ENCODE measurements around the gene SSU72.
"Not testable (repeated sequence)": the region's sequence is repeated elsewhere in the genome, so short reads cannot be mapped to it uniquely, and the experiment has no call there.

The SSU72 gene

DNA sequence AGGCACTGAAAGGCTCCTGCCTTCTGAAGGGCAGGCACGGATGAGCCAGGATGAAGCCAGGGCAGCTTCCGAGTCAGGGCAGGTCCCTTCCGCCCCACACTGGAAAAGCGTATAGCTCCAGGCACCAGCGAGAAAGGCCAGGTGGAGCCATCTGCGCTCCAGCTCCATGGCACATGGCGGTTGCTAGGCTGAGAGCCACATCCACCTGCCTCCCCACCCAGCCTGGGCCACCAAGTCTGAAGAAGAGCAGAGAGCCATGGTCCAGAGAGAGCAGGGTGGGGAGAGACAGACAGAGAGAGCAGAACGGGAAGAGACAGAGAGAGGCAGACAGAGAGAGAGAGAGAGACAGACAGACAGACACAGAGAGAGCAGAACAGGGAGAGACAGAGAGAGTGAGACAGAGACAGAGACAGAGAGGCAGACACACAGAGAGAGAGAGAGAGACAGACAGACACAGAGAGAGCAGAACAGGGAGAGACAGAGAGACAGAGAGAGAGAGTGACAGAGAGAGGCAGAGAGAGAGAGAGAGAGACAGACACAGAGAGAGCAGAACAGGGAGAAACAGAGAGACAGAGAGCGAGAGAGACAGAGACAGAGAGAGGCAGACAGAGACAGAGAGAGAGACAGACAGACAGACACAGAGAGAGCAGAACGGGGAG lies 20.1 kb upstream of the SSU72 start:
- DNase-seq = no peak

DNA sequence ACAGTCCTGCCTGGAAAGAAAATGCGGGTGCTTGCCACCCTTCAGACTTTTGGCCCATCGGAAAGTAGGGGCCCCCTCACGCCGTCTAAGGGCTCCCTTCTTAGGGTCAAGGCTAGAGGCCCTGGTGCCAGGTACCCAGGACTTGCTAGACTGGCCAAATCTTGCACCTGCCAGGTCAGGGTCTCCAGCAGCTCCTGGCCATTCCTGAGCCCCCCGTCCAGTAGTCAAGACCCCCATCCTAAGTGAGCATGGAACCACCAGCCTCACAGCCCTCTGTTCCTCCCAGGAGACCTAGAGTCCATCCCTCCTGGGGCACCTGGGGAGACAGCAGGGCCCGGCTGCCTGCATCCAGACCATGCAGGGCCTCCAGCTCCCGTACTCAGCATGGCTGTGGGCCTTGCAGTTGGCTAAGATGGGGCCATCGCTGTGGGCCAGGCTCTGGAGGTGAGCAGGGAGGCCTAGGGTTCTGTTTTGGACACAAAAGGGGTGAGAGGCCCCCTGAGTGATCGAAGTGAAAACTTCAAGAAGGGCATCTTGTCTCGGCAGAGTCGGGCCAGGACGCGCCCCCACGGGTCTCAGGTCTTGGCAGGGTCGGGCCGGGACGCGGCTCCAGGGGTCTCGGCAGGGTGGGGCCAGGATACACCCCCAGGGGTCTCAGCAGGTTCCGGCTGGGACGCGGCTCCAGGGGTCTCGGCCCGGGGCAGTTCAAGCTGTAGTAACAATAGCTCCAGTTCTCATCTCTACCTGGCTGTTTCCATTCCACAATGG lies 19.4 kb upstream of the SSU72 start:
- no peak for DNase-seq

DNA sequence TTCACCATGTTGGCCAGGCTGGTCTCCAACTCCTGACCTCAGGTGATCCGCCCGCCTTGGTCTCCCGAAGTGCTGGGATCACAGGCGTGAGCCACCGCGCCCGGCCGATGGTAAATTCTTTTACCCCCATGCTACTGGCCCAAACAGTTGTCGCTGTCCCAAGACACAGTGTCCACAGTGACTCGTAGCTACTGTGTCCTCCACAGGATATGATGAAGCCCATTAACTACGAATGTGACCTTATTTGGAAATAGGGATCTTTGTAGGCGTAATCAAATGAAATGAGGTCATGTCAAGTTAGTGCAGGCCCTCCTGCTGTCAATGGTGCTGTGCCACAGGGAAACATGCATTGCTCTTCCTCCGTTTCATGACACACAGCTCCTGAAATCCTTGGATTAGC lies 16.8 kb upstream of the SSU72 start:
- DNase-seq = no peak

DNA sequence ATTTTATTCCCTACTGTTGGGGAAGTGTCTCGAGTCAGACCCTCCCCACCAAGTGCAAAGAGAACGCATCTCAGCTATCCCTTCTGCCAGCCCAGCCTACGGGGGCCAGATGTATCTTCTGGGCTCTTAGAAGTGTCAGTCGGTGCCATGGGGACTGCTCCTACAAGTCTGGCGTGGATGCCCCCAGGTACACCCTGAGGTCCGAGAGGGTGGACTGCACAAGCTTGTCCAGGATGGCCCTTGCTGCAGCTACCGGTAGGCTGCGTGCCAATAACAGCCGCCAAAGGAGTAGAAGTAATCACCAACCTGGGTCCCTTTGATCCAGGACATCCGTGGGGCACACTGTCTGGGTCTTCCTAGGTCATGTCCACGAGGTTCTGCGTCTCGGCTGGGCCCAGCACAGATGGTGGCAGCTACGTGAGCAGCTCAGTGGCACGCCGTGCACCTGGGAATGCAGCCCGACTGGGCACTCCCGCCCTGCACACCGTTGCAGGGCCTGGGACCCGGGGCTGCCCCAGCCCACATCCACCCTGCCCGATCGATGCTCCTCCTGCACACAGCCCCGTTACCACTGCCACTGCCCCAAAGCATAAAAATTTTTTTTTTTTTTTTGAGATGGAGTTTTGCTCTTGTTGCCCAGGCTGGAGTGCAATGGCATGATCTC lies 8.8 kb upstream of the SSU72 start:
- no peak for DNase-seq

DNA sequence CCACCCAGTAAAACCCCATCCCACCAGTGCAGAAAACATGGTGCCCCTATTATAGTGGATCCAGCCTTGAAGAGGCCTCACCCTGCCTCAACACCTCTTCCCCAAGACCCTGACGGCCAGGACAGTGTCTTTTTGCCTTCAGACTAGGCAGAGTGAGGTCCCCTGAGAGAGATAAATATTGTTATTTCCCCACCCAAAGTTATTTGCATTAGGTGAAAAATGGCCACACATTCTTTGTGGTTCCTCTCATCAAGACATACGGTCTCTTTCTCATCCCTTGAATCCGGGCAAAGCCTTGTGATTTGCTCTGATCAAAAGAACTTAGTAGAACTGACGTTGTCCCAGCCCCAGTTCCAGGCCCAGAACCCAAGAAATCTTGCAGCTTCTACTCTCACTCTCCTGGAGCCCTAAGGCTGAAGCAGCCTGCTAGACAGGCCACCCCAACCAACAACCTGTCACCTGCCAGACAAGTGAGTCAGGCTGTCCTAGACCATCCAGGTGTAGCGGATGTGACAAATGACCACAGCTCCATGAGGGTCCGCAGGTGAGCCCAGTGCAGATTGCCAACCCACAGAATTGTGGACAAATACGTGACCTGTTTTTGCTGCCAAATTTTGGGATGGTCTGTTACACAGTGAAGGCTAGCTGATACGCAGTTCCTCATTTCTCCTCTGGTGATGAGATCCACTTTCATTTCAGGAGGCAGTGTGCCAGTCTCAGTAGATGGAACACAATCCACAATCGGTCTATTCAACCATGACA lies 8.1 kb upstream of the SSU72 start:
- DNase-seq = no peak

DNA sequence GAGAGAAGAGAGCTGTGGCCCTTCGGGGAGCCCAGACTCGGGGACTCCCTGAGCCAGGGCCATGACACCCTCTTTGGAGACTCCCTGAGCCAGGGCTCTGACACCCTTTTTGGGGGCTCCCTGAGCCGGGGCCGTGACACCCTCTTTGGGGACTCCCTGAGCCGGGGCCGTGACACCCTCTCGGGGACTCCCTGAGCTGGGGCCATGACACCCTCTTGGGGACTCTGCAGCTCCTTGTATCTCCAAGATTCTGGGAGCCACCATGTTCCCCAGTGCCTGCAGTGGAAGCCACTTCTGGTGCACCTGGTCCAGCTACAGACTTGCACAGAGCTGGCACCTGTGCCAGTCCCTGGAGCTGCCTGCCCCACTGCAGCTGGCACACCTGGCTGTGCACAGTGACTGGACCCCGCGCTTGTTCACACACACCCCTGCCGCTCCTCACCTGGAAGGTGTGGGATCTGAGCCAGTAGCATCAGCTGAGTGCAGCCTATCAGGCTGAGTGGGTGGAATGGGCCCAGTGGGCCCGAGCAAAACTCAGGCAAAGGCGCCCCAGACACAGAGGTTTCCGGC lies 3.8 kb upstream of the SSU72 start:
- no peak for DNase-seq

DNA sequence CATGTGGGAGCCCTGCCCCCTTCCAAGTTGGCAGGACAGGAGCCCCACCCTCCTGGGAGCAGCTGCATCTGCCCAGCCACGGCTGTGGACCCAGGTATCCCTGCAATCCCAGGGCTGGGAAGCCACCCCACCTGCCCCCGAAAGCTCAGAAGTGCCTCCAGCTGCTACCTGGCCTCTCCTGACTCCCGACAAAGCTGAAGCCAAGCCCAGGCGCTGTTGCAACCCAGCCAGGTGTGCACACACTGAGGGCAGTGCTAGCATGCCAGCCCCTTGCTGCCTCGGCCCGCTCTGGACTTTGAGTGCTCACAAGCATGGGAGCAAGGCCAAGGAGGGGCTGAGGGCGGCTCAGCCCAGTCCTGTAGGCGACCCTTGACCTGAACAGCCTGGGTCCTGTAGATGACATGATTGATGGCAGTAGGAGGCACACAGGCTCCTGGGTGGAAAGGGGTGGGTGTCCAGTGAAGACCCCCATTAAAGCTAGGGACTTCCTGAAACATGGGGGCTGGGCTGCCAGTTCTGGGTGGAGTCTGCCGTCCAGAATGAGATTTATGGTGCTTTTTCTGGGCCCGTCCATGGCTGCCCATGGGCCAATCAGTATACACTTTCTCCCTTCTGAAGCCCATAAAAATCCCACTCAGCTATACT lies 2.8 kb upstream of the SSU72 start:
- no peak for DNase-seq

DNA sequence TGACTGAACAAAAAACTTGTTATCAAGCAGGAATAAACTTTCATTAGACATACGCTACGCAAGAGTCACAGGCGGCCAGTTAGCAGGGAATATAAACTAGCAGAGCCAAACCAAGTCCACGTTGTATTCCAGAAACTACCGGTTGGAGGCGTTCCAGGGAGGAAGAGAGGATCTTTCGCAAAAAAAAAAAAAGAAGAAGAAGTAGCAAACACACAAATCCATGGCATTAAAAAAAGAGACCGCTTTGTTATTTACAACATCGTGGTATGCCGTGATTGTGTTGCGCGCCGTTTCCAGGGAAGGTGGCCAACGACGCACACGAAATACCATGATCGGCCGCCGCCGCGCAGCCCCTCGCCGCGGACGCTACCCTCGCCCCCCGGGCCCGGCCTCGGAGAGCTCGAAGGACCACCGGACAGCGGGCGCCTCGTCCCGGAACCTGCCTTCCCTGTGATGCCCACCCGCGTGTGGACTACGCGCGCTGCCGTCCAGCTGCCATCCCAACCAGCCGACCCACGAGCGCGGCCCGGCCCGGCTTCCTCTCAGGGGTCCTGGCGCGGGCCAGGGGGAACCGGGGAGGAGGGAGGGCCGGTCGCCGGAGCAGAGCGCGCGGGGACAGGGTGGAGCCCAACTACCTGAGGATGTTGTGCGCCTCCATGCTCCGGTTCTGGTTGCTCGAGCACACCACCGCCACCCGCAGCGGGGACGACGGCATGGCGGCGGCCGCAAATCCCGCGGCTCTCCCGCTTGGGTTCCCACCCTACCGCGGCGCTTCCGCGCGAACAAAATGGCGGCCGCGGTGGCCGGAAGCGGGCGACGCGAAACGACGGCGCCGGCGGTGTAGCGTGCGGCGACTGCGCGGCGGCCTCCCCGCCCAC lies 581 bp downstream of the SSU72 start:
- peak; percentile 61 for DNase-seq

DNA sequence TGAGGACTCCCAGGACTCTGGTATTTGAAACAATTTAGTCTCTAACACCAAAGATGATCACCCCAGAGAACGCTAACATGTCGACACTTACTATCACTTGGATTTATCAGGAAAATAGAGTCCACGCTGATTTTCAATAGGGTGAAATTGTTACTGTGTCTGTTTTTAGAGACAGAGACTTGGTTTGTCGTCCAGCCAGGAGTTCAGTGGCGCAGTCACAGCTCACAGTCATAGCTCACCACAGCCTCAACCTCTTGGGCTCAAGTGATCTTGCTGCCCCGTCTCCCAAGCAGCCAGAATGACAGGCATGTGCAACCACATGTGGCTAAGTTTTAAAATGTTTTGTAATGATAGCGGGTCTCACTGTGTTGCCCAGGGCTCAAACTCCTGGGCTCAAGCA lies 5.3 kb downstream of the SSU72 start:
- DNase-seq = no peak

DNA sequence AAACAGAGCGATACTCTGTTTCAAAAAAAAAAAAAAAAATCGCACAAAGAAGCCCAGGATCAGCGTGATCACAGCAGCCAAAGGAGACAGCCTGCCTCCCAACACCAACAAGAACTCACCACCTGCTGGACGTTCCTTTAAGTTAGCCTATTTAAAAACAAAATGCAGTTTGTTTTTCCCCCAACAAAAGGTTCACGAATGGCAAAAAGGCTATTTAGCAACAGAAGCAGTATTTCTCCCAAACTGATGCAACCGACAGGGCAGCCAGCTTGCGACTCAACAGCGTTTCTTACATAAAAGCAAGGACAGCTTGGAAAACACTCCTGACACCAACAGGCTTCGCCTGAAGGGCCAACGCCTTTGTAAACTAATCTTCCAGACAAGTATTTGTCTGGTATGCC lies 6.8 kb downstream of the SSU72 start:
- no peak for DNase-seq

DNA sequence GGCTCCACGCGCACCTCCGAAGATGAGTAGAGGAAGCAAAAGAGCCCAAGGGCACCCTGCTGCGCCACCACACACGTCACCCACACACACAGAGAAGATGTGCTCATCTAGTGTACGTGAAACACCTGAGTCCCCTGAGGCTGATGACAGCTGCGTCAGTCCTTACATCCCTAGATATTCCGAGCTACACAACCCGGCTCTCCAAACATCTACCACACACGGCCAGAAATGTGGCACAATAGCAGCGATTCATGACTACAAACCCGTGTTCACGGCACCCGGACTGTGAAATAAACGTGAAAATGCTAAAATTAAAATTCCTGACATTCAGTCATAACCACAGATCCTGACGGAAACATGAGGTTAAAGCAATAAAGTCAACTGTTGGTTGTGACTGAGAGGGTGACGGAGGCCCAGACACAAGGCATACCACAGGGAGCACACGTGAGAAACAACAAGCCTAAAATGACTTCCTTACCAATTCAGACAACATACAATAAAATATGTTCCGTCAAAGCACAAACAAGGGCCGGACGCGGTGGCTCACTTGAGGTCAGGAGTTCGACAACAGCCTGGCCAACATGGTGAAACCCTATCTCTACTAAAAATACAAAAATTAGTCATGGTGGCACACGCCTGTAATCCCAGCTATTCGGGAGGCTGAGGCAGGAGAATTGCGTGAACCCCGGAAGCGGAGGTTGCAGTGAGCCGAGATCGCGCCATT lies 7.3 kb downstream of the SSU72 start:
- DNase-seq = no peak

DNA sequence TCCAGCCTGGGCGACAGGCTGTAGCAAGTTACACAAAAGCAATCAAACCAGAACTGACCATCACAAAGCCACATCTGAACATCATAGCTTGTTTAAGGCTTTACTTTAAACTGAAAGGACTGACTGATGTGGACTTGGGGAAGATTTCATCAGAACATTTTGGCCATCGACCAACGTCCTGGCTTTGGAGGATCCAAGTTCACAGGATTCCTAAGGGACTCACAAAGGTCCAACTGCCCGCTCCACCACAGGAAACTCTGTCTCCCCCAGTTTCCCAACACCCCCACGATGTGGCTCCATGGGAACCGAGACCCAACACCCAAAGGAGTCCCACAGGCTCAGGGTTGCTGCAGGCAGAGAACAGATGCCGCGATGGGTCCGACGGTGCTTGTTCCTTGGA lies 9.3 kb downstream of the SSU72 start:
- DNase-seq = no peak

DNA sequence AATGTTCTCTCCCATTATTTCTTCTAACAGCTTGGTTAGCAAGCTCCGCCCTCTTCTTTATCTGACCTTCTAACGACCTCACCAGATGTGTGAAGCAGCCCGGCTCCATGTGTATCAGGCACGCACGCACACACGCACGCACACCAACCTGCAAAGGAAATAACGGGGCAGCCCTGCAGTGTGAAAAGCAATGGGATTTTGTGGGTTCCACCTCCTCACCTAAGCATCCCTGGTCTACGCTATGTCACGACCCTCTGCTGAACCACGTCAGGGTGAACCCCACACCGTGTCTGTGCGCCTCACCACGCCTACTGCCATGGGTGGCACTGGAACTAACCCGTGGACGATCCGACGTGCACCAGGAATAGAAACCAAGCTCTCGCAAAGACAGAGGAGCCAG lies 10.4 kb downstream of the SSU72 start:
- no peak for DNase-seq

DNA sequence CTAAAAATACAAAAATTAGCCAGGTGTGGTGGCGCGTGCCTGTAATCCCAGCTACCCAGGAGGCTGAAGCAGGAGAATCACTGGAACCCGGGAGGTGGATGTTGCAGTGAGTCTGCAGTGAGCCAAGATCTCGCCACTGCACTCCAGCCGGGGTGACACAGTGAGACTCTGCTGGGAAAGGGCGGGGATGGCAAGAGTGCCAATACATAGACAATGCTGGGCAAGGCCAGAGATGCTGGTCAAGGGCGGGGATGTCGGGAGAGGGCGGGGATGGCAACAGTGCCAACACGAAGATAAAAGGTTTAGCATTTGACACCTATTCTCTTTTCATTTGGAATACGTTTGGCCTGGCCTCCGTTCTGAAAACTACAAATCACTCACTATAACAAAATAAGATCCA lies 11.0 kb downstream of the SSU72 start:
- DNase-seq = no peak

DNA sequence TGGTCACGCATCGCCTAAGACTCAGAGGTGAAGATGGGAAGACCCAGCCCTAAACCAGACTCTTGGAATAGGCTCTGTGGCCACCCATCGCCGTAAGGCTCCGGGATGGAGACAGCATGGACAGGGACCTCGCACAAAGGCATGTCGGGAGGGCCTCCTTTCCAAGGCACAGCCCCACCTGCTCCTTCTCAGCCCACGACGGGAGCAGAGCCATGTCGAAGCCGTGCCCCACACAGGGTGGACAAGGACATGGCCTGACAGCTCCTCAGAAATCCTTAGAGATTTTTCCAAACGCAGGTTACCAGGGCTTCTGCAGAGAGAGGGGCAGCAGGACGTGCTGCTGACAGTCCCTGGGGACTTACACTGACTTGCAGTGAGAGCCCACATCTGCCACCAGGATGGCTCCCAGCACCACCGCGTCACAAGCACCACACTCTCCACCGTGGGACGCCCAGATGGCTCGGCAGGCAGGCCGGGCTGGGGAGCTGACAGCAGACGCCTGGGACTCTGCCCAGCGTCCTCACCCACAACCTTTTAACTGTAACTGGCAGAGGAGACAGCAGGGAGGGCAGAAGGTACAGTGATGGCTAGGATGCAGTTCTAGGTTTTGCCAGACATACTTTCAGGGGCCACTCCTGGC lies 12.0 kb downstream of the SSU72 start:
- DNase-seq = no peak

DNA sequence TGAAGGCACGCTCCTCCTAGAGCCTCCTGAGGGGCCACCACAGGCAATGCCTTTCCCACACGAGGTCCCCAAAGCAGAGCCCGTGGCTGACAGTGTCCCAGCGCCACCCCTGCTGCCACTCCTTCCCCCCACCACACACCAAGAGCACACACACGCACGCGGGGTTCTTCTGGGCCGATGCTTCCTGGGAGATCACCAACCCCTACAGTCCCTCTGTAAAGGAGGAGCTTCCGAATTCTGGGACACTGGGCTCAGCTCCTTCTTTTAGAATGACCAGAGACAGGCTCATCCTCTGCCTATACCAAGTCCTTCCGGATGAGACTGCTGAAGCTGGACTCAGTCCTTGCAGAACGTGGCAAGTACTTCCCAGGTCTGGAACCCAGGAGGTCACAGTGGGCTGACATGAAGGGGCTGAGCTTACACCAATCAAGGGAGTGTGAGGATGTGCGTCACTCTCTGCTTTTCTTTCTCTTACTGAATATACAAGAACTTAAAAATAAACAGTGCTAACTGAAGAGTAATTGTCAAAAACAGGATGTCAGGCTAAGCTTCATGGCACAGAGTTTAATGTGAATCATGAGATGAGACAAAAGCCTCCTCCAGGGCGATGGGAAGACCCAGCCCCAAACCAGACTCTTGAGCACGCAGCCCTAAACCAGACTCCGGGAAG lies 12.7 kb downstream of the SSU72 start:
- DNase-seq = no peak

DNA sequence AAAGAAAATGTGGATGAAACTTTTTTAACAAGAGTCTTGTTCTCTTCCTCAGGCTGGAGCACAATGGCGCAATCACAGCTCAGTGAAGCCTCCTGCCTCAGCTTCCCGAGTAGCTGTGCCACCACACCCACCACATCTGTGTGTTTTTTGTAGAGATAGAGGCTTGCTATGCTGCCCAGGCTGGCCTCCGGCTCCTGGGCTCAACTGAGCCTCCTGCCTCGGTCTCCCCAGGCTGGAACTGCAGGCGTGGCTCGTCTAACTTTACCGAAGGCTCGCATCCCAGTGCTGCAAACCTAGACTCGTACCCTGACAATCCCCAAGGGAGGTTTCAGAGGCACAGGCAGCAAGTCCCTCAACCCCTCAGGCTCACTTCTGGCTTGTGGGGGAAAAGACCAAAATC lies 14.5 kb downstream of the SSU72 start:
- no peak for DNase-seq

DNA sequence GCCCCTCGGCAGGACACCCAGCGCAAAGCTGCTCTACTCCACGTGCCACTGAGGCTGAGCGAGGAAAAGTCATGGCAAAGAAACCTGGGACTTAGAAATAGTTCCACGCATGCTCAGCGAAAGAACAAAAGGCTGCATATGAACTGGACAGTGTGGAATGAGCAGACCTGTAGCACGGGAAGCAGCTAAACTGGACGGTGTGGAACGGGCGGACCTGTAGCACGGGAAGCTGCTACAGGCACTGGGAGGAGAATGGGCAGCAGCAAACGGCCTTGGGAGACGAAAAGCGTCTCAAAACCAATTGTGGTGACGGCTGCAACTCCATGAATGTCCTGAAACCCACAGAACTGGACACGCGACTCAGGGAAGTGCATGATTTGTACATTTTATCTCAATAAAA lies 15.6 kb downstream of the SSU72 start:
- DNase-seq = no peak

DNA sequence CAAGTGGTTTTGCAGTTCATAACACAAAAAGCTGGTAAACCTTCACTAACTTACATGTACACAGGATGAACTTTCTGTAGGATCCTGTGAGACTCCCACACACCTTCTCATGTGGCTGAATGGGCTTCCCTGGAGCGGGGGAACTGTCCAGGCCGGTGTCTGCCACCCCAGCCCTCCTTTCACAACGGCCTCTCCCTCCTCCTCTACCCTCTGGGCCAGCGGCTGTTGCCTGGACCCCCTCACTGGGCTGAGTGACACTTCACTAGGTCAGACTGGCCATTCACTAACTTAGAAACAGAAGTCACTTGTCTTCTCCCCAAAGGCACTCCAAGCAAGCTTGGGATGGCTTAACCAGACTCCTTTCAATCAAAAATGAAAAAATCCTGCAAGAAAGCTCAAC lies 16.1 kb downstream of the SSU72 start:
- DNase-seq = no peak

DNA sequence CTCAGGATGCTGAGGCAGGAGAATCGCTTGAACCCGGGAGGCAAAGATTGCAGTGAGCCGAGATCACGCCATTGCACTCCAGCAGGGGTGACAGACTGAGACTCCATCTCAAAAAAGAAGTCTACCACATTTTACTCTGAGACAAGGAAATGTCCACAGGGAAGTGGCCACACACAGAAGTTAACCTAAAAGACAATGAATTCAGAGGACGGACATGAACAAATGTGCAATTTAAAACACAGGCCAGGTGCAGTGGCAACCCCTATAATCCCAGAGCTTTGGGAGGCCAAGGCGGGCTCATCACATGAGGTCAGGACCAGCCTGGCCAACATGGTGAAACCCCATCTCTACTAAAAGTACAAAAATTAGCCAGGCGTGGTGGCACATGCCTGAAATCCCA lies 17.0 kb downstream of the SSU72 start:
- not testable (repeated sequence) for DNase-seq

Data from NK-92 treated with Interleukin-12 subunit alpha and Interleukin-12 subunit beta, amount 100 ng/mL, for 24 hours (cell line).